ENCODE measurements around the gene SURF1.
A peak's percentile ranks its signal among the peaks of the same experiment; 100 is the strongest.

The SURF1 gene

DNA sequence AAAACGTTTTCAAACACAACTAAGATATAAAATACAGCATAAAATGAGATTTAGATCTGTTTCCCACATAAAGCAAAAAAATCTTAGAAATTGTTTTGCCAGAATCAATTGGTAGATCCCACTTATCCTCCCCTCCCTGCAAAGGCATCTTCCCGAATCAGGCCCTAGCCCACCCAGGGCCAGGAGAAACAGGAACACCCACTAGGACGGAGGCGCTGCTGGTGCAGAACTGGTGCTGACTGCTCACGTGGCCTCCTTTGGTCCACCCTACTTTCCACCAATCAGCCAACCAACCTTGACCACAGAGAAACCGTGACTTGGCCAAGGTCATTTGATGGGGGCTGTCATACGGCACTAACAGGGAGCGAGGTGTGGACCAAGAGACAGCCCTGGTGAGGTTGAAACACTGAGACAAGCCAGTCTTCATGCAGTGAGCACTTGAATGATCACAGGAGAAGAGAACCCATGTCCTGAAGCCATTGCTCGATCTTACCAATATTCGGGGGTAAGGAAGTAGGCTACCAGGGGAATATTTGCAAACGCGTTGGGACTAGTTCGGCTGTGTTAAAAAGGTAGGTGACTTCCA, 5.3 kb upstream of the SURF1 start:
- no peak for DNase-seq

DNA sequence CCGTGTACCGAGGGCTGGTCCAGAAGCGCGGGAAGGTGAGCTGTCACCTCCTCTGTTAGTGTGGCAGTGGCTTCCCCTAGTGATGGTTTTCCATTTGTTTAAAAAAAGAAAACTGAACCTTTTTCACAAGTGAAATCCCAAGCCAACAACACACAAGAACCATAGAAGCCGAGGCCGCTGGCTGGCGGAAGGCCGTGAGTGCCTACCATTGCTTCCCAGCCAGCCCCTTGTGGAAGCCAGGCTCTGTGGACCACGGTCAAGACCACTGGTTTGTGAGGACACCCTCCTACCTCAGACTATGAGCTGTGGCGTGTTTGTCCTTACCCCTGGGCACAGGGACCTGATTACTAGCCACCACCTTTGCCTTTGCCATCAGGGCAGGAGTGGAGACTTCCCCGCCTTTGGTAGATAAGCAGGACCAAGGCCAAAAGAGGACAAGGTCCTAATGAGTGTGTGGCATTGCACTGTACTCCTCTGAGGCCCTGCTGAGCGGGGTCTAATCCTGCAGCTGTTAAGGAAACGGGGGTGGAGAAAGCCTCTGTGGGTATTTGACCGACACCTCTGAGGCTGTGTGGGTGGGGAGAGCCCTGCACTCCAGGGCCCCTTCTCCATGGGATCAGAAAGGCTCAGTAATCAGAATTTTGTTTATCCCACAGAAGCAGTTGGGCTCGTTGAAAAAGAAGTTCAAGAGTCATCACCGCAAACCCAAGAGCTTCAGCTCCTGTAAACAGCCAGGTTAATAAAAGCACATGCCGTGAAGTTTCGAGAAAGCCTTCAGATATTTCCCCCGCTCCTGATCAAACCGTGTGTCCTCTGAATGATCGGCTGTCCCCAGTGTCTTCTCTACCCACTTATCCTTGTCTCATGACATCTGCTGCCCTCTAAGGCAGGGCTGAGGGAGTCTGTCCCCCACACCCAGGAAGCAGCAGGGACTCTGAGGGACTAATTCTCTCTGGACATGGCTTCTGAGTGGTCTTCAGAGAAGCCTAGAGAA, 4.4 kb upstream of the SURF1 start:
- no peak for DNase-seq

DNA sequence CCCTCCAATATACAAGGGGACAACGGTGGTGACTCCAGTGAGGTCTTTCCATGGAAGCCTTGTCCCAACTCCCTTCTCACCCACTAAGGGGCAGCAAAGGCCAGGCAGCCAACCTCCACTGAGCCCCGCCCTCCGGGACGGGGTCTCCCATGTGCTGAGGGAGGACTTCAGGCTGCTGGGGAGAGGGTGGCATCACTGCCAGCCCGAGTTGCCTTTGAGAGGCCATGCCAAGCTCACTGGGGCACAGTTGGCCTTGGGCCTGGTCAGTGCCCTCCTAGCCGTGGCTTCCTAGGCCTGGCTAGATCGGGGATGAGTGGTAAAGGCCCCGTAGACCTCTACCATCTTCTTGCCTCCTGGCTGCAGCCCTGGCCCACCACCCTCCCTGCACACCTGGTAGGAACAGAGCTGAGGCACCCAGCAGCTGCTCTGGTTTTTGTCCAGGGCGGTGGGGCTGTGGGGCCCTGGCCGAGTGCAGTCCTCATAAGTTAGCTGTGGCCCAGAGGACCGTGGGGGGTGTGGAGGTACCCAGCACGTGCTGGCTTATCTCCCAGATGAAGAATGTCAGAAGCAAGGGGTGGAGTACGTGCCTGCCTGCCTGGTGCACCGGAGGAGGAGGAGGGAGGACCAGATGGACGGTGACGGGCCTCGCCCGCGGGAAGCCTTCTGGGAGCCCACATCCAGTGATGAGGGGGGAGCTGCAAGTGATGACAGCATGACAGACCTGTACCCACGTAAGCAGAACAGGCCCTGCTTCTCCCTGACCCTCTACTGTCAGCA, 3.3 kb upstream of the SURF1 start:
- DNase-seq: no peak

DNA sequence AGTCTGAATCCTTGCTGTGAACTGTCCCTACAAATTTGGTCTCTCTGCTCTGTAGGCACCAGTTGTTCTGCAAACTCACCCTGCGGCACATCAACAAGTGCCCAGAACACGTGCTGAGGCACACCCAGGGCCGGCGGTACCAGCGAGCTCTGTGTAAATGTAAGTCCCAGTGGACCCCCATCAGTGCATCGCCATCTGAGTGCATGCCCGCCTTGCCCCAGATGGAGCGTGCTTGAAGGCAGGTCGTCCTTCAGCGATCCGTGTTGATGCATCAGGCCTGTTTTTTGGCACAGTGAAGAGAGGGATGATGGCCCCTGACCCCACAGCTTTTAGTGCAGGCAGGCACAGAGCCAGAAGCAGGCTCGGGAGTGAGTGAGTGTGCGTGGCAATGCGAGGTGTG, 1.4 kb upstream of the SURF1 start:
- no peak for DNase-seq

DNA sequence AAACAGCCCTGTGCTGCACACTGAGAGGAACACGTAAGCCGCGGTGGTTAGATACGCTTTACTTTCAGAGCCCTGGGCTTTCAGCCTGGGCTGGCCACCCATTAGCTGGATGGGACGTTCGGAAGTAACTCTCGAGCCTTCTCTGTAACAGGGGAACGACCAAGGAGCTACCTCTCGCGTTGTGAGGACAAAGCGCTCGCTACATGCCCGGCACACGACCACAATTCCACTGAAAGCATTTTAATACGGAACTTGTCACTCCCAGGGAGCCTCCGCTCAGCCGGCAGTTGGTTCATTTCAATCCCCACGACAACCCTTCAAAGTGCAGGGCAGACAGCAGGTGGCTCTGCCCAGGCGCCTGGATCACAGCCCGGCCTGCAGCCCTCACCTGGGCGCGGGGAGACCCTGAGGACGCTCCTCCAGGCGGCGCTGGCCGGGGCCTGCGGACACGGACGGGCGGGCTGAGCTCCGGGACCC, 368 bp downstream of the SURF1 start:
- no peak for DNase-seq

DNA sequence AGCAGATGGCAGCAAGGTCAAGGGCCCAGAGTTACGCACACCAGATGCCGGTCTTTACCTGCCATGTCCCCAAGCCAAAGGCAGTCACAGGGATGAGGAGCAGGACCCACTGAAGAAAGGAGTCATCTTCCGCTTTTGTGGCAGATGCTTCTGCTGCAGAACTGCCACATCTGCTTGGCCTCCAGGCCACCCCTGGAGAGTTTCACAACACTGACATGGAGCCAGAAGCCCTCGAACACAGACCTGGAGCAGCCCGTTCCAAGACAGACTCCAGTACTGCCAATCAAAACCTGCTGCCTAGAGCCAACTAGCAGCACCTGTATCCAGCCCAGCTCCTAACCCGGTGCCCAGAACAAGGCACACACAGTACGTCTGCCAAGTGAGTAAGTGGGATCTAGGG, 1.5 kb downstream of the SURF1 start:
- DNase-seq: no peak

DNA sequence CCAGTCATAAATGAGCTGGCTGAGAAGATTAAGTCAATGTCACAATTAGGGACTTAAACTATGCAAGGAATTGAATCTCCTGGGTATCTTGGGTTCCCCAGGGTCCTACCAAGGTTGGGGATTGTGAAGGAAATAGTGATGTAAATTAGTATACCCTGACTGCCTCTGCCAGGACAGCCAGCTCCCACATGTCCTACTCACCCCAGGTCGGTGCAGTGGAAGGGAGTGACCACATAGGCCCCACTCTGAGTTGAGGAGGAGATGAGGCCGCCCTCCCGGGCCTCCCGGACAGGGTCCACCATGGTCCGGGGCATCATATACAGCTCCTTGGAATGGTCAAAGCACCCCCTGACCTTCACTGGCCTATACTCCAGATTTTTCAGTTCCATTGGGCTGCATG, 2.7 kb downstream of the SURF1 start:
- no peak for DNase-seq

DNA sequence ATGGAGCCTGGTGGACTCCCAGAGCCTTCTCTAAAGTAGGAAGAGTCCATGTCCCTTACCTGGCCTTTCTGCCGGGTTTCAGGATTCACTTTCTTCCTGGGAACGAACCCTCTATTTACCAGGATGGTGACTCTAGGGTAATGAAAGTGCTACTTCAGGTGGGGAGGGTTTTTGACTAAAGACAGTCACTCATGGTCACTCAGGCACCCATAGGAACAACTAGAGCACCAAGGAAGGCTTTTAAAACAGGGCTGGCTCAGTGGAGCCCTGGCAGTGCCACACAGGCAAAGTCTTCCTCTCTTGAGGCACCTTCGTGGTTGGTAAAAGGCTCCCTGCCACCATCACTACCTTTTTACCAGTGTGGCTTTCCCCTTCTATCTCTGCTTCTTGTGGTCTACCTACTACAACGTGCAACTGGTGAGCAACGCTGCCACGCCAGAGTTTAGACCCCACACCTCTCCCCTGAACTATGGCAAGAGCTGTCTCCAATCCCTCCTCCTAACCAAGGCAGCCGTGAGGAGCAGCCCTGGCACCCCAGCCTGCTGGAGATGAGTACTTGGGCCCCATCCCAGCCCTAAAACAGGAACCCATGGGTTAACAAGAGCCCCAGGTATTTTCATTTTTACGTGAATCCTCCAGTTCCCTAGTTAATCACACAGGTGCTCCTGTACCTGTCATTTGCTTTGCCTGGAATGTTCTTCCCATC, 3.5 kb downstream of the SURF1 start:
- DNase-seq: no peak

DNA sequence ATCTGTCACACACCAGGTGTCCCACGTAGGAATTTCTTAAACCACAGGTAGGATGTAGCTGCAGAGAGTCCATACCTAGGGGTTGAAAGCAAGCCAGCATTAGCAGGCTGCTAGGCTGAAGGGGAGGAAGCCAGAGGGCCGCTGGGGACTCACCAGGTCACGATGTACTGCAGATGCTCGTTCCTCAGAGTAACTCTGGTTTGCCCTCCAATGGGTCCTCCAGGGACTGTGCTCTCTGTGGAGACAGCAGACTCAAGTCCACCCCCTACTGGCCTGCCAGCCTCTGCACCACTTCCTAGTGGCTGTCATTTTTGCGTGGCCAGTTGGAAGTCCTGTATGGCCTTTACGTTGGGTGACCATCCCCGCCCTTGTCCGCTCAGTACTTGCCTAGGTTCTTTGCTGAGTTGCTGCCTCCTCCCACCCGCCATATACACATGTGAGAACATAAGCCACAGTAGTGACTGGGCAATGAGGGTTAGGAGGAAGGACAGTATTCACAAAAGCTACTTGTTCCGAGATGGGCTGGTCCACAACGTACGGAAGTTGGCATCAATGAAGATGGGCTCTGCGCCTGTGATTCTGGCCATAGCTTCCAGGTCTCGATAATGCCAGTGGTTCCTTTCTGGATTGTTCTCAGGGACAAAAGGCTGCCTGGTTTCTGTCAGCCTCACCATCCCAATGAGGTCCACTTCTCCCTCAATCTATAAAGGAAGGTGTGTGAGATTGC, 4.2 kb downstream of the SURF1 start:
- peak; percentile 67 for DNase-seq

DNA sequence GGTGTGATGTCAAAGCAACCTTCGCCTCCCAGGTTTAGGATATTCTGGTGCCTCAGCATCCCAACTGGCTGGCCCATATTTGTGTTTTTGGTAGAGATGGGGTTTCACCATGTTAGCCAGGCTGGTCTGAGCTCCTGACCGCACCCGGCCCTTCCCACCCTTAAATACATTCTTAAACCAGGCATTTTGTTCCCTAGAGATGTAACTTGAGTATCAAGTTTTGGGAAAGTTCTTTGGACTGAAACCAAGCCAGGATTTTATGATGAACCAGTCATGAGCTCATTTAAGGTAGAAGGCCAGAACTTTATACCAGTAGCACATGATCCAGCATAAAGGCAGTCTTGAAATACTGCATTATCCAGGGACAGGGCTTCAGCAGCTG, 4.8 kb downstream of the SURF1 start:
- no peak for DNase-seq

DNA sequence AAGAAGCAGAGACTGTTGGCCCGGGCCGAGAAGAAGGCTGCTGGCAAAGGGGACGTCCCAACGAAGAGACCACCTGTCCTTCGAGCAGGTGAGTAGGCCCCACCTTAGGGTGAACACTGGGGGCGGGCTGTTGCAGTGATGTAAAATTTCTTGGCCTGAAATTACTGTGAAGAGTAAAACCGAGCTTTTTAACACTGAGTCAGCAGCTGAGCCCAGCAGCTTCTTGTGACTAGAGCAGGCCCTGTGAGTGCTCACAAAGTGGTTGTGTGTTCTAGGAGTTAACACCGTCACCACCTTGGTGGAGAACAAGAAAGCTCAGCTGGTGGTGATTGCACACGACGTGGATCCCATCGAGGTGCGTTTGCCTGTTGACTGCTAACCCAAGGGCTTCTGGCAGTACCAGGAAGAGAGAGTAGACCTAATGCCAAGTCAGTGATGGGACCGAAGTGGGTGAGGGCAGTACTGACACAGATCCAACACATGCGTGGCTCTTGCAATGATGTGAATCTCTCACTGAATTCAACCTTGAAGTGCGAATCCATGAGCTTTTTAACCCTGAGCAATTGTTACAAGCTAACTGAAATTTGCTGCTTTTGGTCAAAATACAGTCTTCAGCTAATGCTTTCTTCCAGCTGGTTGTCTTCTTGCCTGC, 6.2 kb downstream of the SURF1 start:
- no peak for DNase-seq

DNA sequence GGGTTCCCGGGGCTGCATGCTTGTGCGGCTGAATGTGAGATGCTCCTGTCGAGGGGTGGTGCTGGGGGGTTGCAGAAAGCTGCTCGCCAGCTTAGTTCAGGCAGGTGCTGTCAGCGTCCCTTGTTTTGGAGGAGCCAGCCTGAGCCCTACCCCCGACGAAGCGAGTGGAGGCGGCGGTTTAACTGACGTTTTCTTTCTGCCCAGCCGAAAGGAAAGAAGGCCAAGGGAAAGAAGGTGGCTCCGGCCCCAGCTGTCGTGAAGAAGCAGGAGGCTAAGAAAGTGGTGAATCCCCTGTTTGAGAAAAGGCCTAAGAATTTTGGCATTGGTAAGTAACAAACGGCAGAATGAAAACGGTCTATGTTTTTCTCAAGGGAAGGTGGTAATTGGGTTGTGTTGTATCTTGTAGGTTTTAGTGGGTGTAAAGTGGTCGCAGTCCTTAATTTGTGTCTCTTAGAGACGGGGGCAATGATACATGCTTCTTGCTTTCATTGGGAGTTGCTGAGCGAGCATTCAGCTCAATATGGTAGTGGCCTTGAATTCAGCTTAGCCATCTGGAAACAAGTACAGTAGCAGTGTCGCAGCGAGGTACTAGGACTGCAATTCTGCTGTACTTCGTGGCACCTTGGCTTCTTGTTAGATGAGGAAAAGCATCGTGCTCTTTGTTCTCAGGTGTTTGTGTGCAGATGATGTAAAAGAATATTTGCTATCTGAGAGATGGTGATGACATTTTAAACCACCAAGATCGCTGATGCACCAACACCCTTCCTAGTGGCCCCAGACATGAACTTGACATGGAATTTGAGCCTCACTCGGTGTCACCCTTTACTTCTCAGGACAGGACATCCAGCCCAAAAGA, 7.3 kb downstream of the SURF1 start:
- no peak for DNase-seq

DNA sequence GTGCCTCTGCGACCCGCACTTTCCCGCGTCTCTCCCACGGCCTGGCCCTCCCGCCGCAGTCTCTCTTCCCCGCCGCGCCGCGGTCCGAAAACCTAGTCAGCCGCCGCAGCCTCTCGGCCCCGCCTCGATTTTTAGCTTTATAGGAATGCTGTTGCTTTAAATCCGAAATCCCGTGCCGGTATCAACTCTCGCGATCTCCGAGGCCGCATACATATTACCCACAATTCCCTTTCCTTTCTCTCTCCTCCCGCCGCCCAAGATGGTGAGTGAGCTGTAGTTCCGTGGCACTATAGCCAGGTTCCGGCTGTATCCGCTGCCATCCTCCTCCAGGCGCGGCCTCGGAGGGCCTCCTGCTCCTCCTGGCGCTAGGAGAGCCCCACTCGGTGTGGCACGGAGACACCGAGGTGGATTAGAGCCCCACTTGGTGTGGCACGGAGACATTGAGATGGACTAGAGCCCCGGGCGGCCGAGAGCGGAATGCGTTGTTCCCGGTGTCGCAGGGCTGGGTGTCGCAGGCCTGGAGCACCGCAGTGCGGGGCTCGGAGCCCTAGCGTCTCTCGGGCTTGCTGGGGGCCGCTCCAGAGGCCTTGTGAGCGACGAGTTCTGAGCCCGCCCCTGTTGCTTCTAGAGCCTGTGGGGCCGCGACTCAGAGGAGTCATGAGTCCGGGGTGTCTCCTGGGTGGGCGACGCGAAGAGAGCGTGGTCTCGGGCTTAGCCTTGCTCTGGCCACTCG, 8.1 kb downstream of the SURF1 start, which contains the start of the genes MED22 and RPL7A:
TSS of gene MED22 (minus strand) at position 147 of the 733 bp plus-strand sequence. CDS start 1,469 bp downstream, outside the sequence.
TSS of gene RPL7A (plus strand) at position 234 of the 733 bp plus-strand sequence. CDS start at position 260, 26 bp downstream.
- DNase-seq: peak; percentile 97

DNA sequence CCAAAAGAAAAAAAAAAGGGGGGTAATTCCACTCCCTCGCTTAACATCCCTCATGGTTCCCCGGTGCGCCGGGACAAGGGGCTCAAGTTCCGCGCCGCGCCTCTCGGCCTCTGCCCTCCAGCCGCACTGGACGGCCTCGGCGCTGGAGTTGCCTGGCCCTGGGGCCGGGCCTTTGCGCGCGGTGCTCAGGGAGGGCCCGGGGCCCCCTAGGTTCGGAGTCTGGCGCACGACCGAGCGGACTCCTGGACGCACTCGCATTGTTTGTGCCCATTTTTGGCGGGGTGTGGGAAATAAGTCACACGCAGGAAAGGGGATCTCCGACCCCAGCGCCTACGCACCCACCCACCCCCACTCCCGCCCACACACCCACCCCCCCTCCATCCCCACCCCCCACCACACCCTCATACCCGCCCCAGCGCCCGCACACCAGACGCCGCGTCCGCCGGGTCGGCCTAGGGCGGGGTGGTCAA, 8.7 kb downstream of the SURF1 start:
- DNase-seq: peak; percentile 25

DNA sequence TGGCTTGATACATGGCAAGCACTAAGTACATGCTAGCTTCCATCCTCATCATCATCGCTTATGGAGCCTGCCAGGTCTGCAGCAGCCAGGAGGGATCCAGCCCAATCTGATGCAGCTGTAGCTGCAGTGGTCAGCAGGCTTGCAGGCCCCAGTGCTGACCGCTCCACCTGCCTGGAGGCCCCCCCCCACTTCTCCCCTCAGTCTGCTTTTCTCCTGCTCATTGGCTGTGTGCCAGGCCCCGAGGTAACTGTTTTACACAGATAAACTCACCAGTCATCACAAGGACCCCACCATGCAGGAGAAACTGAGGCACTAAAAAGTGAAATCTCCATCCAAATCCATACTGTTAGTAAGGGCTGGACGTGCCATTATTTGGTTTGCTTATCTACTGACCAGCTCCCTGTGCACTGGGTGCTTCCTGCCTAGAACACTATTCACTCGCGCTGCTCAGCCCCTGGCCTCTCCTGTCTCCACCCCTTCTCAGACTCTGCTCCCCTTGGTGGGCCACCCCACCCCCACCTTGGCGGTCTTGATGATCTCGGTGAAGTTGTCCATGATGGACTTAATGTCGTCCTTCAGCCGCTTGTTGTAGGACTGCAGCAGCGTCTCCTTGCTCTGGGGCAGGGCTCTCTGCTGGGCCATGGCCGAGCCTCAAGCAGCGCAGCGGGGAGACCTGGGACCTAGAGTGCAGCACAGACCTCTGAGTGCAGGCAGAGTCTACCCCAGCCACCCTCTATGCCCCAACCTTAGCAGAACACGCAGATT, 10.1 kb downstream of the SURF1 start:
- no peak for DNase-seq

DNA sequence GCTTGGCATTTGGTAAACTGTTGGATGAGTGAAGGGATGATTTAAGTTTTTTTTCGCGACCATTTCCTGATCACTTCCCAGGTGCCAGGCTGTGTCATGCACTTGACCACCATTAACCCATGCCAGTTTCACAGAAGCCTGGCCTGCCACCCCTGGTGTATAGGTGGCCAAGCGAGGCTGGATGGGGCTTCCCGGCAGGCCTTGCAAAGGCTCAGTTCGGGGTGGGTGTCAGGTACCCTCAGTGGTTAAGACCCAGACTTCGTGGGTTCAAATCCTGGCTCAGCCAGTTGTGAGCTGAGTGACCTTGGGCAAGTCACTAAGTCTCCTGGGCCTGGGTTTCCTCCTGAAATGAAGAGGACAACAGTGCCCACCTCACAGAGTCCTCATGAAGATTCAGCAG, 10.7 kb downstream of the SURF1 start:
- DNase-seq: no peak

DNA sequence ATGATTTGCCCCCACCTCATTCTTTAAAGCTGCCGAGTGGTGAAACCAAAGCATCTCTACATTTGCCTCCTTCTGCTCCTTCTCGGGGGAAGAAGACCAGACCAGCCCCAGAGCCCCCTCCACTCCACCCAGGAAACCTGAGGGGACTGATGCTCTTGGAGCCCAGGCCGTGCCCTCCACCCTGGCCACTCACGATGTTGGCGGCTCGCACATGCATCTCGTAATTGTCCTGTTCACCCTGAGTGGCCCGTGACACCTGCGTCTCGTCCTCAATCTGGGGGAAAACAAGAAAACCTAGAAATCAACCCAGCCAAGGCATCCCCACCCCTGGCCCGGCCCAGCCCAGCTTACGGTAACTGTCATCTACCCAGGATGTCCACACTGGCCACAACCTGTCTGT, 11.3 kb downstream of the SURF1 start:
- no peak for DNase-seq

DNA sequence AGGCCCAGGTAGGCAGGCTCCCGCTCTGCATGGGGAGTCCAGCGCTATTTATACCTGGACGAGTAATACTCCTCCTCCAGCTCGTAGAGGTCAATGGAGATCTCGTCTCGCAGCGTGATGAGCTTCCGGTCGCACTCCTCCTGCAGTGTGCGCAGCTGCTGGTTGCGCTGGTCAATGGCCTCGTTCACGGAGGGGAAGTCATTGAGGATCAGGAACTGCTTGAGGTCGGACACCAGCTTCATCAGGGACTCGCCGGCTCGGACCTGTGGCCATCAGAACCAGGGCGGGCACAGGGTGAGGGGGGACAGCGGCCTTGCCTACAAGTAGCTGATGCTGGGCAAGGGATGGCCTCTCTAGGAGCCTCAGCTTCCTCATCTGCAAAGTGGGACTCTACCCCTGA, 12.2 kb downstream of the SURF1 start:
- DNase-seq: no peak
